Measurements from ENCODE around the gene AXDND1. TPM values are rescaled to one million over a fixed set of nuclear protein-coding genes. Genes with fewer than 3 reads are reported as not detected.

Gene AXDND1
- total RNA-seq, 4 donors from 2014 or later = 2.5 TPM; not detected in 3

GRCh38 chr1:179323436-179323835 is 42.3 kb upstream of the AXDND1 start:
- no peak for TF ChIP-seq CTCF (IDR thresholded peaks at IDR 0.05)
- TF ChIP-seq POLR2AphosphoS5 (IDR thresholded peaks at IDR 0.05) = no peak
- no peak for TF ChIP-seq EP300 (IDR thresholded peaks at IDR 0.05)
- no peak for TF ChIP-seq POLR2A (IDR thresholded peaks at IDR 0.05; ENCODE audit: low read depth)
- intact Hi-C loops (cut with DNase I) = no loop called here
- no peak overlapping the region for H3K27ac ChIP-seq (replicated peaks in 1 of 4)

GRCh38 chr1:179325836-179326235 is 39.9 kb upstream of the AXDND1 start:
- Histone ChIP-seq H3K27me3 (no peaks in the 10 kb centered on the region), H3K4me3 (no peak overlapping the region), H3K9me3 (no peaks in the 10 kb centered on the region), H3K36me3 (peaks cover 0 to 23% (median 3%) of the 10 kb centered on the region in 4 donors), H3K4me1 (peaks cover 0 to 5% (median 0%) of the 10 kb centered on the region in 4 donors), H3K27ac (replicated peaks in 1 of 4) (no peak overlapping the region)
- WGBS = 57% methylated on average over 2 of the region's 2 CpGs
- TF ChIP-seq POLR2AphosphoS5 (IDR thresholded peaks at IDR 0.05) (no peak), POLR2A (IDR thresholded peaks at IDR 0.05; ENCODE audit: low read depth) (no peak), EP300 (IDR thresholded peaks at IDR 0.05) (no peak), CTCF (IDR thresholded peaks at IDR 0.05) (no peak)
- intact Hi-C loops (cut with DNase I) = no loop called here
- no peak for DNase-seq (ENCODE audit: extremely low spot score)

More at GRCh38 chr1:179323436-179323835, 42.3 kb upstream of the AXDND1 start:
- DNase-seq (ENCODE audit: extremely low spot score) = no peak
- no peaks in the 10 kb centered on the region for H3K27me3 ChIP-seq
- H3K4me1 ChIP-seq = peaks cover 0 to 5% (median 0%) of the 10 kb centered on the region in 4 donors
- peaks cover 0 to 26% (median 3%) of the 10 kb centered on the region in 4 donors for H3K36me3 ChIP-seq
- no peaks in the 10 kb centered on the region for H3K9me3 ChIP-seq
- H3K4me3 ChIP-seq = no peak overlapping the region
- 82% methylated on average over 4 of the region's 4 CpGs for WGBS

- no peaks in the 10 kb centered on the region for H3K9me3 ChIP-seq
- TF ChIP-seq POLR2A (IDR thresholded peaks at IDR 0.05; ENCODE audit: low read depth) (no peak), CTCF (IDR thresholded peaks at IDR 0.05) (no peak), POLR2AphosphoS5 (IDR thresholded peaks at IDR 0.05) (no peak)
- H3K27me3 ChIP-seq = no peaks in the 10 kb centered on the region
- intact Hi-C loops (cut with DNase I) = no loop called here
- H3K4me3 ChIP-seq = no peak overlapping the region
- H3K27ac ChIP-seq (replicated peaks in 1 of 4) = no peak overlapping the region
- no peak for DNase-seq (ENCODE audit: extremely low spot score)
- peaks cover 0 to 17% (median 3%) of the 10 kb centered on the region in 4 donors for H3K36me3 ChIP-seq
- WGBS = 92% methylated on average over 3 of the region's 3 CpGs
- H3K4me1 ChIP-seq = peaks cover 0 to 5% (median 0%) of the 10 kb centered on the region in 4 donors
Observed at GRCh38 chr1:179326746-179327145, 39.0 kb upstream of the AXDND1 start.

- no peak overlapping the region for H3K27ac ChIP-seq (replicated peaks in 1 of 4)
- TF ChIP-seq POLR2A (IDR thresholded peaks at IDR 0.05; ENCODE audit: low read depth) = no peak
- no peak for TF ChIP-seq EP300 (IDR thresholded peaks at IDR 0.05)
- TF ChIP-seq POLR2AphosphoS5 (IDR thresholded peaks at IDR 0.05) = no peak
- no peak for TF ChIP-seq CTCF (IDR thresholded peaks at IDR 0.05)
- no peaks in the 10 kb centered on the region for H3K9me3 ChIP-seq
- peaks cover 0 to 14% (median 3%) of the 10 kb centered on the region in 4 donors for H3K36me3 ChIP-seq
- 73% methylated on average over 7 of the region's 7 CpGs for WGBS
- H3K4me1 ChIP-seq = peaks cover 0 to 5% (median 0%) of the 10 kb centered on the region in 4 donors
- no peak overlapping the region for H3K4me3 ChIP-seq
- intact Hi-C loops (cut with DNase I) = no loop called here
- no peak for DNase-seq (ENCODE audit: extremely low spot score)
- no peaks in the 10 kb centered on the region for H3K27me3 ChIP-seq
Observed at GRCh38 chr1:179327196-179327595, 38.6 kb upstream of the AXDND1 start.

- intact Hi-C loops (cut with DNase I) = no loop called here
- Histone ChIP-seq H3K4me3 (no peak overlapping the region), H3K9me3 (no peaks in the 10 kb centered on the region), H3K4me1 (peaks cover 0 to under 1% (median 0%) of the 10 kb centered on the region in 4 donors), H3K27me3 (no peaks in the 10 kb centered on the region), H3K27ac (replicated peaks in 1 of 4) (no peak overlapping the region), H3K36me3 (peaks cover 0 to 14% (median 3%) of the 10 kb centered on the region in 4 donors)
- no peak for DNase-seq (ENCODE audit: extremely low spot score)
- WGBS = 73% methylated on average over 3 of the region's 3 CpGs
- TF ChIP-seq POLR2AphosphoS5 (IDR thresholded peaks at IDR 0.05) (no peak), POLR2A (IDR thresholded peaks at IDR 0.05; ENCODE audit: low read depth) (no peak), CTCF (IDR thresholded peaks at IDR 0.05) (no peak), EP300 (IDR thresholded peaks at IDR 0.05) (no peak)
Observed at GRCh38 chr1:179327679-179328078, 38.1 kb upstream of the AXDND1 start.

Measured in esophagus muscularis mucosa (tissue), 4 donors.